SIG-M5 (cell line): ENCODE results near the gene TSSK6.
"Not testable (repeated sequence)": the region's sequence is repeated elsewhere in the genome, so short reads cannot be mapped to it uniquely, and the experiment has no call there.

Experiments used
- DNase-seq: peaks from one replicate; lab custom pipeline; 2025; lab: John Stamatoyannopoulos, UW

Gene TSSK6

GRCh38 chr19:19487077-19487949, 28.0 kb downstream of the TSSK6 start:
- DNase-seq: no peak

DNA sequence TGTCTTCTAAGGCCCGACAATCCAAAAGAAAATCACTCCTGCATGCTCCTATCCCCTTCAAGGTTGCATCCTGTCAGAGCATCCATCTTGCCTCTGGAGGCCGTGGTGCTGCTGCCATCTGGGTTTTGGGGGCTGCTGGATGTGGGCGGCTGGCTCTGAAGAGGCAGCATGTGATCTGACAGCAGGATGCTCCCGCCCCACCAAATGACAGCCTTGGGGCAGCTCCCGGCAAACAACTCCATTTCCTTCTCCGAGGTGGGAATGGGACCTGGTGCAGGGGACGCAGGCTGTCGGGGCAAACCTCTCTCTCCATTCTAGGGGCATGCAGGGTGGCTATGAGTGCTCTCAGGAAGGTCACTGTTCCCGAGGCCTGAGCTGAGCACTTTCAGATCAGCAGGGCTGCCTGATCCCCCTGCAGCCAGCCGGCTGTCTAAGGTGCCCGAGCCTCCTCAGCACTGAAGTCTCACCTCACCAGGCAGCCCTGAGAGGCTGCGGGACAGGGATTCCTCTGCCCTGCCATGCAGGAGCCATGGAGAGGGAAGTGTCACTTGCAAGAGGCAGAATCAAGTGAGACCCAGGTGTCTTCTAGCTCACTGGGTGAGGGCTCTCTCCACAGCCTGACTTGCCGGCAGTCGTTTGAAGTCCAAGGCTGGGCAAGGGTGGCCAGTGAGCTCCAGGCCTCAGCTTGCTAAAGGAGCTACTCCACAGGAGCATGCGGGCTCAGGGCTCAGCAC, 28.8 kb downstream of the TSSK6 start:
- DNase-seq: no peak

DNA sequence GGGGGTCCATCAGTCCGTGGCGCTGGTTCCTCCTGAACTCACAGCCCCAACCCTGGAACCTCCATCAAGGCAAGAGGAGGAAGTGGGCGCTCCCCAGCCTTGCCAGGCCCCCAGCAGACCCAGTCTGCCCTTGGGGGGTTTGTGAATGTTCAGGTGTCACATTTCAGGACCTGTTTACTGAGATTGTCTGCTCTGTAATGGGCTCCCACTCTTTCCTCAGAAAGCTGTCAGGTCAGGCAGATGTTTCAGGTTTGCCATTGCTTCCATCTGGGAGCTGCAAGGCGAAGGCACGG, 29.4 kb downstream of the TSSK6 start:
- no peak for DNase-seq

GRCh38 chr19:19485161-19485997, 30.0 kb downstream of the TSSK6 start:
- DNase-seq: no peak

DNA sequence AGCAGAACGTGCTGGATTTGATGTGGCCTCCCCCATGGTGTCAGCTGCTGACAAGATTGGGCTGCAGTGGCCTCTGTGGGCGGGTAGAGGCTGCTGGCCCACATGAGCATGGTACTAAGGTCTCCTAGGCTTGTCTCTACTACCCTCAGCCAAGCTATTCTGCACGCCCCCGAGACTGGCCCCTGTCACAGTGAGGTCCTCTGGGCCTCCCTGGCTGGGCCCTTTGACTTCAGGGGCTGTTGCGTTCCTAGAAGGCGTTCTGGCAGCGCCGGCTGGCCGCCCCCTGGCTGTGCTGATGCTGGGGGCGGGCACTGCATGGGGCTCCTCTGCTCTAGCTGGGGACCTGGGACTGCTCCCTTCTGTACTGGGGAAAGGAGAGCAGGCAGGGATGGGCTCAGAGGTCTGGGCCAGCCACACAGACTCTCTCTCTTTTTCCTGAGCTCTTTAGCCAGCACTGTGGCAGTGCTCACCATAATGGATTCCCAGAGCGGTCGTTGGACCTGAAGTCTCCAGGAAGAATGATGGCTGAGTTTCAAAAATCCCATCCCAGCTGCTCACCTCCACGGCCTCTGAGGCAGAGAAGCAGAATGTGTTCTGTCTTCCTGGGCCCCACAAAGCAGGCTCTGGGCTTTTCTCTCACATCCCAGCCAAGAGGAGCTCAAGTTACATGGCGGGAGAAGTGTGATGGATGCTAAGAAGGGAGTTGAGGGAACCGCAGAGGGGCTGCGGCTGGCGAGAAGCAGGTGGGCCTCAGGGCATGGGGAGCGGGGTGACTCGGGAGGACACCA, 32.3 kb downstream of the TSSK6 start:
- DNase-seq: no peak

DNA sequence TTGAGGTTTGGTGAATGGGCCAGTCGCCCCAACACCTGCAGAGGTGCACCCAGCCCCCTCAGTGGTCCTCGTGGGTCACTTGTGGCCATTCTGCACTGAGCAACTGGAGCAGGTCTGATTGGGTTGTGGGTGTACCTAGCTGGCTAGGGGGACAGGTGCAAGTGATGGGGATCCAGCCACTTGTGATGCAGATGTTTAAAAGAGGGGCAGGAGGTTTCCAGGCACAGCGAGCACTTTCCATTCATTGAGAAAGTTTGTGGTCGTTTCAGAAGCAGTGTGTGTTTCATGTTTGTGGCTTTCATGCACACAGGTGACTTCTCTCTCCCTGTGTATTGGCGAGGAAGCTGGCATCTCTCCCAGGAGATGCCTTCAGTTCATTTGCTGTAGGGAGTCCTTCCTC, 34.7 kb downstream of the TSSK6 start:
- no peak for DNase-seq

GRCh38 chr19:19477705-19478383, 37.5 kb downstream of the TSSK6 start:
- DNase-seq: no peak

GRCh38 chr19:19475849-19476828, 39.2 kb downstream of the TSSK6 start:
- no peak for DNase-seq

GRCh38 chr19:19475015-19475765, 40.2 kb downstream of the TSSK6 start:
- DNase-seq: no peak

DNA sequence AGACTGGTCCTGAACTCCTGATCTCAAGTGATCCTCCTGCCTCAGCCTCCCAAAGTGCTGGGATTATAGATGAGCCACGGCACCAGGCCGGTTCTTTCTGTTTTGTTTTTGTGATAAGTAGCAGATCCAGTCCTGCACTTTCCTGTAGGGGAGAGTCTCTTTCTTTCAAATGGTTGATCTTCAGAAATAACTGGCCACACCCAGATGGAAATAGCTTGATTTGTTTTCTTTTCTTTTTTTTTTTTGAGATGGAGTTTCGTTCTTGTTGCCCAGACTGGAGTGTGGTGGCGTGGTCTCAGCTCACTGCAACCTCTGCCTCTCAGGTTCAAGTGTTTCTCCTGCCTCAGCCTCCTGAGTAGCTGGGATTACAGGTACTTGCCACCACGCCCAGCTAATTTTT, 43.2 kb downstream of the TSSK6 start:
- DNase-seq: not testable (repeated sequence)

- DNase-seq: no peak
These were observed 43.7 kb downstream of the TSSK6 start for GRCh38 chr19:19471682-19472081.

- no peak for DNase-seq
These were observed 44.8 kb downstream of the TSSK6 start for GRCh38 chr19:19470579-19470978.

GRCh38 chr19:19468424-19469050, 46.8 kb downstream of the TSSK6 start:
- no peak for DNase-seq

DNA sequence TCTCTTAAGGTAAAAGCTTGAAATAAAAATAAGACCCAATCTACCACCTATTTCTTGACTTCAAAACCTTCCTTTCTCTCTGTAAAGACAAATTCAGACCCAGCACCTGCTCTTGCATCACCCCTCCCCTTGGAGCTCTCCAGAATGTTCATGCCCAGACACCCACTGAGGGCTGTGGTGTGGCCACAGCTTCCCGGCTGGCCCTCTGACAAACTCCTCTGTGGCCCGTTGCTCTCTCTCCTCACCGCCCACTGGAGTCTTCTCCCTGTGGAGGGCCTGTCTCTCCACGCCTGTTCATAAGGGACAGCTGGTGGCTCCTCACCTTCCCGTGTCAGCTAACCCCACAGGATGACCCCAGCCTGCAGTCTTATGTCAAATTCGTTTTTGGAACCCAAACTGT, 49.1 kb downstream of the TSSK6 start:
- no peak for DNase-seq

GRCh38 chr19:19465436-19466070, 49.8 kb downstream of the TSSK6 start:
- no peak for DNase-seq

GRCh38 chr19:19464339-19465098, 50.8 kb downstream of the TSSK6 start:
- no peak for DNase-seq
